ENCODE measurements around the gene CLSTN2. TPM values are rescaled to one million over a fixed set of nuclear protein-coding genes. Genes with fewer than 3 reads are reported as not detected.

The CLSTN2 gene
- total RNA-seq, 2 donors from 2014 or later = 0.82 to 1.3 TPM

DNA sequence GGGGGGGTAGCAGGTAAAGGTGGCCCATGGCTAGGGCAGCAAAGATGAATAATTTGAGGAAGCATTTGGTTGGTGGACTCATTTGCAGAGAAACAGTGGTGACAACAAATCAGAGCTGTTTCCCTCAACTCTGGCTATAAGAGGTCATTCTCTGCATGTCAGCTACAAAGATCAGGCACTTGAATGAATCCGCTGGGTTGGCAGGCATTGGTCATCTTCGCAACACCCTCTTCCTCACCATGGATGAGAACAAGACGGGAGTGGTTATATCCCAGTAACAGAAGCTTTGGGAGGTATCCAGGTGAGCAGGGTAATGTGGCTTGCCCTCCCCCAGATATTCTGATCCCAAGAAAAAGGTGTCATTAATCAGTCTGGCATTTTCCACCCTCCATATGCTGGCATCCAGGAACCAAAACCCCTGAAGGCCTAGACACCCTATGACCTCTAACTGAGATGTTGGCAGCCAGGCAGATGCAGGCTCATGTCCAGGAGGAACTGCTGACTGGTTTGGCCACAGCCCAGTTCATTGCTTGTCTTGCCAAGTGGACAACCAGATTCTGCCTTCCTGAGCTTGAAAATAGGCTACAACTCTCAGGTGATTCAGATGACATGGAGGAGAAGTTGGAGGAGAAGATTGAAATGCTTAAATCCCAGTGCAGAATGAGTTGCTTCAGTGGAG lies 634.0 kb downstream of the CLSTN2 start:
- intact Hi-C loops (cut with DNase I) = no loop called here
- DNase-seq = no peak
- Histone ChIP-seq H3K4me3 (no peak overlapping the region), H3K27me3 (no peaks in the 10 kb centered on the region), H3K27ac (no peak overlapping the region), H3K4me1 (no peaks in the 10 kb centered on the region), H3K9me3 (no peaks in the 10 kb centered on the region), H3K9ac (ENCODE audit: low read depth in 2 of 2, low read length in 2 of 2) (no peak overlapping the region), H3K36me3 (no peaks in the 10 kb centered on the region)
- TF ChIP-seq, protein P1, sequence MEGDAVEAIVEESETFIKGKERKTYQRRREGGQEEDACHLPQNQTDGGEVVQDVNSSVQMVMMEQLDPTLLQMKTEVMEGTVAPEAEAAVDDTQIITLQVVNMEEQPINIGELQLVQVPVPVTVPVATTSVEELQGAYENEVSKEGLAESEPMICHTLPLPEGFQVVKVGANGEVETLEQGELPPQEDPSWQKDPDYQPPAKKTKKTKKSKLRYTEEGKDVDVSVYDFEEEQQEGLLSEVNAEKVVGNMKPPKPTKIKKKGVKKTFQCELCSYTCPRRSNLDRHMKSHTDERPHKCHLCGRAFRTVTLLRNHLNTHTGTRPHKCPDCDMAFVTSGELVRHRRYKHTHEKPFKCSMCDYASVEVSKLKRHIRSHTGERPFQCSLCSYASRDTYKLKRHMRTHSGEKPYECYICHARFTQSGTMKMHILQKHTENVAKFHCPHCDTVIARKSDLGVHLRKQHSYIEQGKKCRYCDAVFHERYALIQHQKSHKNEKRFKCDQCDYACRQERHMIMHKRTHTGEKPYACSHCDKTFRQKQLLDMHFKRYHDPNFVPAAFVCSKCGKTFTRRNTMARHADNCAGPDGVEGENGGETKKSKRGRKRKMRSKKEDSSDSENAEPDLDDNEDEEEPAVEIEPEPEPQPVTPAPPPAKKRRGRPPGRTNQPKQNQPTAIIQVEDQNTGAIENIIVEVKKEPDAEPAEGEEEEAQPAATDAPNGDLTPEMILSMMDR (IDR thresholded peaks at IDR 0.05) = no peak

DNA sequence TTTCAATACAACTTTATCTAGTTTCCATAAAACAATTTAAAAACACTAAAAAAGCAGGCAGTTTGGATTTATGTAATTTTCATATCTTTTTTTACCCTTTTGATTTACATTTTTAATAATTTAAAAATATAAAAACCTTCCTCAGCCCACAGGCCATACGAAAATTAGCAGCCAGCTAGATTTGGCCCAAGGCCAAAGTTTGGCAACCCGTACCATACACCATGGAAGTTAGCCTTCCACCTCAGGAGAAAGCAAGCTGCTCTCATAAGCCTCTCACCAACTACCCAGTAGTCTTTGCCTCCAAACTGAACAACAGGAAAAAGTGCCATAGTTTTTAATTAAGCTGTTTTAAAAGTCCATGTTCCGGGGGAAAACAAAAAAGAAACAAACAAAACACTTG lies 635.6 kb downstream of the CLSTN2 start:
- H3K4me1 ChIP-seq = no peaks in the 10 kb centered on the region
- no peaks in the 10 kb centered on the region for H3K9me3 ChIP-seq
- H3K9ac ChIP-seq (ENCODE audit: low read depth in 2 of 2, low read length in 2 of 2) = no peak overlapping the region
- TF ChIP-seq, protein P1 (IDR thresholded peaks at IDR 0.05) = no peak
- H3K36me3 ChIP-seq = no peaks in the 10 kb centered on the region
- H3K27me3 ChIP-seq = no peaks in the 10 kb centered on the region
- DNase-seq = no peak
- H3K4me3 ChIP-seq = no peak overlapping the region
- intact Hi-C loops (cut with DNase I) = no loop called here
- no peak overlapping the region for H3K27ac ChIP-seq

DNA sequence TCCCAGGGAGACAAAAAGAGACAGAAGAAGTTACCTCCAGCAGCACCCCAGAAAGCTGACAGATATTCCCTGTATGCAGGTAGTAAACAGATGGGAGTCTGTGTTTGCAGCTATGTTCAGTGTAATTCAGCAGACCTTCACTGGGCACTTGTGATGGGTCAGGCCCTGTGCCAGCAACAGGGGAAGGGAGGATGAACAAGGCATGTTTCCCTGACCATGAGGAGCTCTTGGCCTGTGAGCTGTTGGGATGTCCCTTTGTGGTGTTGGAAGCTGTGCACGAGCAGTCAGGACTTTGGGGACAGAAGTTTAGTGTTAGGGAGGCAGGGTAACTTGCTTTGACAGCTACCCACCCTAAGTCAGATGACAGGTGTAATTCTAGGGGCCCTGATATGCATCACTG lies 636.9 kb downstream of the CLSTN2 start:
- no peak overlapping the region for H3K4me3 ChIP-seq
- H3K9me3 ChIP-seq = no peaks in the 10 kb centered on the region
- intact Hi-C loops (cut with DNase I) = no loop called here
- H3K27me3 ChIP-seq = no peaks in the 10 kb centered on the region
- no peak overlapping the region for H3K27ac ChIP-seq
- H3K9ac ChIP-seq (ENCODE audit: low read depth in 2 of 2, low read length in 2 of 2) = no peak overlapping the region
- H3K36me3 ChIP-seq = no peaks in the 10 kb centered on the region
- no peak for DNase-seq
- no peaks in the 10 kb centered on the region for H3K4me1 ChIP-seq
- TF ChIP-seq, protein P1 (IDR thresholded peaks at IDR 0.05) = no peak

DNA sequence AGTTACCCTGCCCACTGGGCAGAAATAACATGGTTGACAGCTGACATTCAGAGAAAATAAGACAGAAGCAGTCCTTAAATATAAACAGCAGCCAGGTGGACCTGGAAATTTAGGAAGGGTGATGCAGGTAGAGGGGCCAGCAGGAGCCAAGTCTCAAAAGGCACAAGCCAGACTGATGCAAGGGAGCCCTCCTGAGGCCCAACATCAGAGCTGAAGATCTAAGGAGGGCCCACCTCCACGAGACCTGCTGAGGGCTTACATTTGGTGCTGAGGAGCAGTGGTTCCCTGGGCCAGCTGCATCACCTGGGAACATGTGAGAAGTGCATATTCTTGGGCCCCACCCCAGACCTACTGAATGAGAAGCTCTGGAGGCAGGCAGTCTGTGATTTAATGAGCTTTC lies 637.3 kb downstream of the CLSTN2 start:
- Histone ChIP-seq H3K9me3 (no peaks in the 10 kb centered on the region), H3K9ac (ENCODE audit: low read depth in 2 of 2, low read length in 2 of 2) (no peak overlapping the region), H3K27ac (no peak overlapping the region), H3K27me3 (no peaks in the 10 kb centered on the region), H3K4me3 (no peak overlapping the region), H3K4me1 (no peaks in the 10 kb centered on the region), H3K36me3 (no peaks in the 10 kb centered on the region)
- TF ChIP-seq, protein P1 (IDR thresholded peaks at IDR 0.05) = no peak
- DNase-seq = no peak
- intact Hi-C loops (cut with DNase I) = no loop called here

DNA sequence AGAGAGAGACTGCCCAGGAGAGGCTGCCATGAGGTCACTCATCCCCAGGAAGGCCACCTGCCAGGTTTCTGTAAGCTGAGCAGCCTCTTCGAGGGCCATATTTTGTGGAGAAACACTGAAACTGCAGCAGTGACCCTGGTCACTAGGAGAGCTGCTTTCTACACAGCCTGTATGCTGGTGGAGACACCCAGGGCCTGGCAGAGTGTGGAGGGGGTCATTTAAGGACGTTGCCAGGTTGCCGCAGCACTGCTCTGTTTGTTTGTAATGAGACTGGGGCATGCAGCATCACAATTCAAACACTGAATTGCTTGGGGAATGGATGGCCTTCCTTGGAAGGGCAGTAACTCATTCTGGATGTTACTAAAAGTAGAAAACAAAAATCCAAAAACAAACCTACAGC lies 638.0 kb downstream of the CLSTN2 start:
- intact Hi-C loops (cut with DNase I) = no loop called here
- H3K27me3 ChIP-seq = no peaks in the 10 kb centered on the region
- H3K36me3 ChIP-seq = no peaks in the 10 kb centered on the region
- no peak overlapping the region for H3K27ac ChIP-seq
- DNase-seq = no peak
- TF ChIP-seq, protein P1 (IDR thresholded peaks at IDR 0.05) = no peak
- H3K9me3 ChIP-seq = no peaks in the 10 kb centered on the region
- no peak overlapping the region for H3K9ac ChIP-seq (ENCODE audit: low read depth in 2 of 2, low read length in 2 of 2)
- no peak overlapping the region for H3K4me3 ChIP-seq
- H3K4me1 ChIP-seq = no peaks in the 10 kb centered on the region

All from colonic mucosa (tissue), 4 donors.